ENCODE results near the gene FAHD1.

Gene FAHD1

GRCh38 chr16:1826691-1827573, at the start of gene FAHD1, which contains the start of gene HAGH:
Gene FAHD1 (plus strand): TSS chr16:1827206. CDS start chr16:1827239, 33 bp downstream.
Gene HAGH (minus strand): TSS chr16:1826825. CDS start chr16:1826787, 38 bp downstream.
- peak; percentile 78 to 82 for DNase-seq (ENCODE audit: low read depth in 2 of 2)

DNA sequence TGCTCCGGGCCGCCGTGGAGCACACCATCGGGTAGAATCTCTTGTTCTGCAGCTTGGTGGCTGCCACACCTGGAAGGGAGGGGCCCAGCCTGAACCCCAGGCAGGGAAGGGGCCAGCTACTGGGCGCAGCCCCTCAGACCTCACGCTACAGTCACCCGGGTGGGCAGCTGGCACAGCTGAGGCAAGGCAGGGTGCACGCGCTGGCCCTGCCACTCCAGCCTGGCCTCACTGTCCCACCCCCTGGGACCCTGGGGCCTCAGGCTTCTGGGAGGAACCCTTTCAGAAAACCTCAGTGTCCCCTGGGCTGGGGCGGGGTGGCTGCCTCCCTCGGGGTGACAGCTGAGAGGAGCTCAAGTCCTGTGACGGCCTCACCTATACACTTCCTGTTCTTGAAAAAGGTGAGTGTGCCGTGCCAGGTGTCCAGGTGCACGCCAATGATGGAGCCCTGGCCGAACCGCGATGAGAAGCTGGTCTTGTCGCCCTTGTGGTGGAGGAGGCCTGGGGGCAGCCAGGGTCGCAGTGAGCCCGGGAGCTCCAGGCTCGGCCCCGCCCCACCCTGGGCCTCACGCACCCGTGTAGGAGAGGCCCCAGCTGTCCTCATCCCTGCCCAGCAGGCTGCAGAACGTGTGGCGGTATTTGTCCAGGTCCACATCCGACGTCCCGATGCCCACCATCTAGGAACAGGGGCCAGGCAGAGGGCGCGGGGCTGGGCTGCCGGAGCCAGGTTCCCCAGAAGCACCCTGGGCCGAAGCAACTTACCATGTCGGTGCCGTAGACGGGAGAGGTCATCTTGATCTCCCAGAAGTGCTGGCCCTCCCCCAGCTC, 49.4 kb upstream of the FAHD1 start:
- DNase-seq (ENCODE audit: low read depth in 2 of 2): no peak

- no peak for DNase-seq (ENCODE audit: low read depth in 2 of 2)
These were observed 48.5 kb upstream of the FAHD1 start for GRCh38 chr16:1778200-1779179.

DNA sequence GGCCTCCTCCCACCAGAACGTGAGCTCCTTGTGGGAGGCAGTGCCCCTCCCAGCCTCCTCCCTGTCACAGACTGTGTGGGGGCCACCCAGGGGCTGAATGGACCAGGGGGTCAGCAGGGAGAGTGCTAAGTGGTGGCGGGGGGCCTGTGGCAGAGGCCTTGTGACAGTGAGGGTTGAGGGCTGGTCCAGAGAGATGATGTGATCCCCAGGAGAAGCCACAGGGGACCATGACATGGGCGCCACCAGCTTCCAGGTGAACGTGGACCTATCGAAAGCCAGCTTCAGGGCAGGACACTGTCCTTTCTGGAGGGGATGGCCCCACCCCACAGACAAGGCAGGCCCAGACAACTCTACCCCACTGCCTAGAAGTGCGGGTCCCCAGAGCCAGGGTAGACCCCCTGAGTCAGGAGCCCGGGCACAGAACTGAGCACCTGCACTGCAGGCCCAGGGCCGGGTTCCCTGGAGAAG, 47.7 kb upstream of the FAHD1 start:
- no peak for DNase-seq (ENCODE audit: low read depth in 2 of 2)

DNA sequence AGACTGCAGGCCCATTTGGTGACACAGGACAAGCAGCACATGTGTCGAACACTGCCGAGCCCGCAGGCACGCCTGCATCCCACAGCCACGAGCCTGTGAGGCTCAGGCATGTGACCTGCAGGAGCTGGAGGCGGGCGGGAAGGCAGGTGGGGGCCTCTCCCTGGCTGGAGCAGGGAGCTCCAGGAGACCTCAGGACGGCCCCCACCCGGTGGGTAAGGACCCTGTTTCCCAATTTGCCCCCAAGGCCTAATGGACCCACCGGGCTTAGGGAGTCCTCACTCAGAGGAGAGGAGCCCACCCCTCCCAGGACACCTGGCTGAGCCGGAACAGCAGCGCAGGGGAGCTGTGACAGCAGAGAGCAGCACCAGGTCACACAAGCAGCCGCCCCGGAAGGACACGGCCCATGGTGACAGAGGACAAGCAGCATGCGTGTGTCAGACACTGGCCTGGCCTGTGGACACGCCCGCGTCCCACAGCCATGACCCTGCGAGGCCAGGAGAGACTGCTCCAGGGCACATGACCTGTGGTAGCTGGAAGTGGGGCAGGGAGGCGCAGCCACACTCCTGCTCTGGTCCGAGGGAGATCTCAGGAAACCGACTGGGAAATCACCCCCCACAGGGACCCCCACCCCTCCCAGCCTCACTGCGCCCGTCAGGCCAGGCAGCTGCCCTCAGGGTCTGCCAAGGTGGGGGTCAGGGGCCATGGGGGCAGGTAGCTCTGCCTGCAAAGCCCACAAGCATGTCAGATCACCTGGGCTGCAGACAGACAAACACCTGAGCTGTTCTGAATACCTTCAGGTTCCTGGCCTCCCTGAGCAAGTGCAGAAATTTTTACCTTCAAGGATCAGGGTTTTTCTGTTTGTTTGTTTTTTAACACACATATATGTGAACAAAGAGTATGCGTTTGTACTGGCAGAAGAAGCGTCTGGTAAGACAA, 47.0 kb upstream of the FAHD1 start:
- DNase-seq (ENCODE audit: low read depth in 2 of 2): no peak

DNA sequence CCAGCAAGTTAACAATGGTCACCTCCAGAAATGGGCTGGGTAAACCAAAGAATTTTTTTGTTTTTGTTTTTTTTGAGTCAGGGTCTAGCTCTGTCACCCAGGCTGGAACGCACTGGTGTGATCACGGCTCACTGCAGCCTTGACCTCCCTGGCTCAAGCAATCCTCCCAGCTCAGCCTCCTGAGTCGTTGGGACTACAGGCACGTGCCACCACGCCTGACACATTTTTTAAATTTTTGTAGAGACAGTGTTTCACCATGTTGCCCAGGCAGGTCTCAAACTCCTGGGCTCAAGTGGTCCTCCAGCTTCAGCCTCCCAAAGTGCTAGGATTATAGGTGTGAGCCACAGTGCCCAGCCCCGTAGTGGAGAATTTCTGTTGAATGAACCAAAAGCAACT, 46.3 kb upstream of the FAHD1 start:
- DNase-seq (ENCODE audit: low read depth in 2 of 2): no peak

- no peak for DNase-seq (ENCODE audit: low read depth in 2 of 2)
These were observed 45.8 kb upstream of the FAHD1 start for GRCh38 chr16:1781254-1781653.

GRCh38 chr16:1781758-1782407, 45.1 kb upstream of the FAHD1 start:
- DNase-seq (ENCODE audit: low read depth in 2 of 2): no peak

DNA sequence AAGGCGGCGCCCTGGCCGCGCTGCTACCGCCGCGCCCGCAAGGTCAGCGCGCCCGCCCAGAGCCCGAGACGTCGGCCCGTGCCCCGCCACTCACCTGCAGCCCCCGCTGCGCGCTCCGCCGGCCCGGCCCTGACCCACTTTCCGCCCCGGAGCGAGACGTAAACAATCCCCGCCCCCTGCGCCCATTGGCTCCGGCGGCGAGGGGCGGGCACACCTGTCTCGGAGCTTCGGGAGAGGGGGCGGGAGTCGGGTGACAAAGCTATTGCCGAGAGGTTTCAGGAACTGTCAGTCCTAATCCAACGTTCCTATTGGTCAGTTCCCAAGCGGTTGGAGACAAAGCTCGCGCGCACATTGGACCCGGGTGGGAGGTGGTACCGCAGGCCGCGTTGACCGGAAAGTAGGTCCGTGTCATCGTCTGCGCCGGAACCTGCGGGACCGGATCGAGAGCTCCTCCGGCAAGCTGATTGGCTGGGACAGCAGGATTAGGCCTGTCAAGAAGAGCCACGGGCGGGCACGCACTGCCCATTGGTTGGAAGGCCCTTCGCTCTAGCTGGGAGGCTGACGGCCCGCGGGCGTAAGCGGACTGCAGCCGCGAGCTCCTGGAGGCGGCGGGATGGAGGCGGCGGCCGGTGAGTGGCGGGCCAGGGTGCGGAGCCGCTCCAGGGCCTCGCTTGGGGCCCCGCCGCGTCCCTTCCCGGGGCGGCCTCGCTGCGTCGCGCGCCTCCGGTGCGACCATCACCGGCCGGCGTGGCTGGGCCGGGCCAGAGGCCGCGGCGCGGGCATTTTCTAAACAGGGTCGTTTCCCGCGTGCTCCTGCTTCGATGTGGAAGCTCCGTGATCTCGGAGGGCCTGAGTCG, 44.4 kb upstream of the FAHD1 start, which contains the start of the genes NUBP2 and SPSB3:
Gene NUBP2, plus strand, starts transcription at position 553 of the 857 bp plus-strand sequence. Its CDS starts 61 bp downstream, at position 614.
Gene SPSB3, minus strand, starts transcription at position 164 of the 857 bp plus-strand sequence. CDS start 1,088 bp downstream, outside the sequence.
- DNase-seq (ENCODE audit: low read depth in 2 of 2): peak; percentile 95

DNA sequence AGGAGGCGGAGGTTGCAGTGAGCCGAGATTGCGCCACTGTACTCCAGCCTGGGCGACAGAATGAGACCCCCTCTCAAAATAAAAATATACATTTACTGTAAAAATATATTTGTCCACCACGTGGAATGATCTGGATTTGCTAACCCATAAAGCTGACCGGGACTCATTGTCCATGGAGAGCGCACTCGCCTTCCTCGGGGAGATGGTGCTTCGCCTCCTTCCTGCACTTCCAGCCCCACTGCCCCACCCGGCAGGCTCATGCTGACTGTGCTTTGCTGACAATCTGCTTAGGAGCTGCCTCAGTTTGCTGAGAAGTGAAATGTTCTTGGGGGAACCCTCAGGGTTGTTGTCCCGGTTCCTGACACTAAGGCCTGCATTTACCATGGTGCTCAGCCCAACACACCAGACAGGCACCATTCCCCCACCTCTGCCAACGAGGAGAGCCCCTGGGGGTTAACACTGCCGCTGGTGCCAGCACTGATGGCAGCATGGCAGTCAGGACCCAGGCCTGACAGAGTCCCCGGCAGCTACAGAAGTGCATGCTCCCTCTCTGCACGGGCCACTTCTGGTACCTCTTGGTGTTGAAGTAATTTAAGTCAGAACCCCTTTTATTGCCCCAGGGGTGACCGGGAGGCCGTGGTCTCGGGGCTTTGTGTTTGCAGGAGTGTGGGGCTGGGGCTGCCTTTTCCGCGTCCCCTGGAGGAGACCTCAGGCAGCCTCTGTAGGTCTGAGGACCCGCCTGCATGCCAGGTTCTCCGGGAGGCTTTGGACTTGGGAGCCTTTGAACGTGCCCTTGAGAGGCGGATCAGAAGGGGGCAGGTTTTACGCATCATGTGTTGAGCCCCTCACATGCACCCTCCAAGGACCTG, 41.8 kb upstream of the FAHD1 start:
- no peak for DNase-seq (ENCODE audit: low read depth in 2 of 2)

DNA sequence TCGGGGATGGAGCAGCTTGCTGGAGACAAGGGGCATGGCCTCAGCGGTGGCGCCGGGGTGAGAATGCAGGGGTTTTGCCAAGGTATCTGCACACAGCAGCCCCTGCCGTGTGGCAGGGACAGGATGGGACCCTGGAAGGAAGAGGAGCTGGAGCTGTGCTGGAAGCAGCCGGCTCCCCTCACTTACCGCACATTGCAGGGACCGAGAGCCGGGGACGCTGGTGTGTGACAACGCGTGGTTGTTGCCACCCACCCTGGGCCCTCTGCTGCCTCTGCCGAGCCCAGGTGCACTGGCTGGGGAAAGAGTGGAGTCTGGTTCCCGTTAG, 41.2 kb upstream of the FAHD1 start:
- no peak for DNase-seq (ENCODE audit: low read depth in 2 of 2)

DNA sequence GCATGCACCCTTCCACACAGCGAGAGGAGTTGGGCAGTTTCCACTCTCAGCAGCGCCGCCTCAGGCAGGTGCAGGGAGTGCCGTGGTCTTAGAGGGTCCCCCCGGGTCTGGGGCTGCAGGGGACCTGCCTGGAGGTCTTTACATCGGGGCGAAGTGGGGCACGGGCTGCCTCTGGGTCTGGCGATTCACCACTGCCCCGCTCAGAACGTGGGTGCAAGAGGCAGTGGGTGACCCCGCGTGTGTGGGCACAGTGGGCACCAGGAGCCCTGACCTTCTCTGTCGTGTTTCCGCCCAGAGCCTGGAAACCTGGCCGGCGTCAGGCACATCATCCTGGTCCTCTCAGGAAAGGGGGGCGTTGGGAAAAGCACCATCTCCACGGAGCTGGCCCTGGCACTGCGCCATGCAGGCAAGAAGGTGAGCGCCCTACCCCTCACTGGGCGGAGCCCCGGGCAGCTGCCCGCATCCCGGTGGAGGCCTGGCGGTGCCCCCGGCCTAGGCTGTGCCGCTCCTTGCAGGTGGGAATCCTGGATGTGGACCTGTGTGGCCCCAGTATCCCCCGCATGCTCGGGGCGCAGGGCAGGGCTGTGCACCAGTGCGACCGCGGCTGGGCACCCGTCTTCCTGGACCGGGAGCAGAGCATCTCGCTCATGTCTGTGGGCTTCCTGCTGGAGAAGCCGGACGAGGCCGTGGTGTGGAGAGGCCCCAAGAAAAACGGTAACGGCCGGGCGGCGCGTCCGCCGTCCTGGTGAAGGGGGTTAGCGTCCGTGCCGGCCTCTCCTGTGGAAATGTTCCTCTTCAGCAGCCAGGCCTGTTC, 40.6 kb upstream of the FAHD1 start:
- DNase-seq (ENCODE audit: low read depth in 2 of 2): no peak

DNA sequence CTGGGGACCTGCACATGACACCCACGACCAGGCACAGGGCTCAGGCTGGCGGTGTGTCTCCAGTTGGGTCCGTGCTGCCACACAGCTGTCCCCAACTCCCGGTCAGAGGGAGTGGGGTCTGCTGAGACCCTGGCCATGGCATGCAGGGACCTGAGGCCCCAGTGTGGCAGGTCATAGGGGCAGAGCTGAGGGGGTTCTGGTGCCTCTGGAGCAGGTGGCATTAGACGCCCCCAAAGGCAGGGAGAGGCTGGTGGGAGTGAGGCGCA, 40.0 kb upstream of the FAHD1 start:
- DNase-seq (ENCODE audit: low read depth in 2 of 2): no peak

- no peak for DNase-seq (ENCODE audit: low read depth in 2 of 2)
These were observed 39.5 kb upstream of the FAHD1 start for GRCh38 chr16:1787322-1788094.

GRCh38 chr16:1788095-1788707, 38.8 kb upstream of the FAHD1 start:
- DNase-seq (ENCODE audit: low read depth in 2 of 2): no peak

- no peak for DNase-seq (ENCODE audit: low read depth in 2 of 2)
These were observed 38.3 kb upstream of the FAHD1 start for GRCh38 chr16:1788708-1789100.
